A673 (cell line): ENCODE data around the gene OR14I1.

Experiments
- CTCF ChIP-seq: fragments of 300-800, 200-600 bp; sonication (generic); conservative IDR thresholded peaks from 2 replicates; pipeline ENCODE4 v1.5.1; 2017; ENCODE audit warnings: low read depth, mild to moderate bottlenecking, antibody characterized with exemption, low read length, moderate library complexity, mixed read lengths
- EZH2 ChIP-seq: fragments of 200-600 bp; sonication (generic); IDR thresholded peaks from 2 replicates; pipeline ENCODE4 v1.6.1; 2017; ENCODE audit warnings: borderline replicate concordance, low read depth, mild to moderate bottlenecking, mixed read lengths, antibody characterized with exemption, low read length; ENCODE audit not compliant: poor library complexity, severe bottlenecking

GRCh38 chr1:248704606-248705005 lies 2.0 kb upstream of the OR14I1 start:
- TF ChIP-seq CTCF (no peak), EZH2 (no peak)
